AG09309 (cell line): Measurements from ENCODE around the gene GABARAP.

Experiments used
- DNase-seq: peaks from one replicate; pipeline ENCODE4 v3.0.0-alpha.2; 2010; ENCODE audit warnings: low read depth
- H3K4me3 ChIP-seq: 2 replicates; pipeline ENCODE4 v1.5.1; 2011; ENCODE audit warnings: mild to moderate bottlenecking, low read depth, low read length, moderate library complexity; ENCODE audit not compliant: control insufficient read depth
- TF ChIP-seq, protein P1 (sequence below): IDR thresholded peaks from 2 replicates; pipeline ENCODE4 v1.5.1; 2011; ENCODE audit warnings: mild to moderate bottlenecking, low read depth, low read length, inconsistent platforms; ENCODE audit not compliant: insufficient read depth, control insufficient read depth; ENCODE audit errors: missing control alignments

The GABARAP gene

GRCh38 chr17:7283471-7284216 lies 41.4 kb upstream of the GABARAP start:
- no peak overlapping the region for H3K4me3 ChIP-seq

DNA sequence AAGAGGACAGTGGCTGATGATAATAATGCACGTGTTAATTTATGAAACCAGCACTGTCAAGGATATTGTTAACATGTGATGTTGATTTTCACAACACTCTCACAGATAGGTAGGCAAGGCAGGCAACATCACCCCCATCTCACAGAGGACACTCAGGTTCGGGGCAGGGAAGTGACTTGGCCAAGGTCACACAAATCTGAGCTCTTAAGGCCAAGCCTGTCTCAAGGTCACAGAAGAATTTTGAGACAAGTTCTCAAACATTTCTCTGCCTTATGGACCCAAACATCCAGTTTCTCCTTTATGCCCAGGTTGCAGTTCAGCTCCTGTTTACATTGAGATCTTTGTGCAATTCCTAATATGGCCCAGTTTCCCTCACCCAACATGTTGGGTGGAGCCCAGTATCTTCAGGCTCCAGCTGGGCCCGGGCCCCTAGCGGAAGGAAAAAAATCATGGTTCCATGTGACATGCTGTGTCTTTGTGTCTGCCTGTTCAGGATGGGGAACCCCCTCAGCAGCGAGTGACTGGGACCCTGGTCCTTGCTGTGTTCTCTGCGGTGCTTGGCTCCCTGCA lies 40.6 kb upstream of the GABARAP start:
- TF ChIP-seq, protein P1, sequence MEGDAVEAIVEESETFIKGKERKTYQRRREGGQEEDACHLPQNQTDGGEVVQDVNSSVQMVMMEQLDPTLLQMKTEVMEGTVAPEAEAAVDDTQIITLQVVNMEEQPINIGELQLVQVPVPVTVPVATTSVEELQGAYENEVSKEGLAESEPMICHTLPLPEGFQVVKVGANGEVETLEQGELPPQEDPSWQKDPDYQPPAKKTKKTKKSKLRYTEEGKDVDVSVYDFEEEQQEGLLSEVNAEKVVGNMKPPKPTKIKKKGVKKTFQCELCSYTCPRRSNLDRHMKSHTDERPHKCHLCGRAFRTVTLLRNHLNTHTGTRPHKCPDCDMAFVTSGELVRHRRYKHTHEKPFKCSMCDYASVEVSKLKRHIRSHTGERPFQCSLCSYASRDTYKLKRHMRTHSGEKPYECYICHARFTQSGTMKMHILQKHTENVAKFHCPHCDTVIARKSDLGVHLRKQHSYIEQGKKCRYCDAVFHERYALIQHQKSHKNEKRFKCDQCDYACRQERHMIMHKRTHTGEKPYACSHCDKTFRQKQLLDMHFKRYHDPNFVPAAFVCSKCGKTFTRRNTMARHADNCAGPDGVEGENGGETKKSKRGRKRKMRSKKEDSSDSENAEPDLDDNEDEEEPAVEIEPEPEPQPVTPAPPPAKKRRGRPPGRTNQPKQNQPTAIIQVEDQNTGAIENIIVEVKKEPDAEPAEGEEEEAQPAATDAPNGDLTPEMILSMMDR, result no peak
- H3K4me3 ChIP-seq, result no peak overlapping the region
- DNase-seq, result no peak

More at GRCh38 chr17:7283471-7284216, 41.4 kb upstream of the GABARAP start:
- TF ChIP-seq, protein P1, result no peak
- DNase-seq, result no peak

DNA sequence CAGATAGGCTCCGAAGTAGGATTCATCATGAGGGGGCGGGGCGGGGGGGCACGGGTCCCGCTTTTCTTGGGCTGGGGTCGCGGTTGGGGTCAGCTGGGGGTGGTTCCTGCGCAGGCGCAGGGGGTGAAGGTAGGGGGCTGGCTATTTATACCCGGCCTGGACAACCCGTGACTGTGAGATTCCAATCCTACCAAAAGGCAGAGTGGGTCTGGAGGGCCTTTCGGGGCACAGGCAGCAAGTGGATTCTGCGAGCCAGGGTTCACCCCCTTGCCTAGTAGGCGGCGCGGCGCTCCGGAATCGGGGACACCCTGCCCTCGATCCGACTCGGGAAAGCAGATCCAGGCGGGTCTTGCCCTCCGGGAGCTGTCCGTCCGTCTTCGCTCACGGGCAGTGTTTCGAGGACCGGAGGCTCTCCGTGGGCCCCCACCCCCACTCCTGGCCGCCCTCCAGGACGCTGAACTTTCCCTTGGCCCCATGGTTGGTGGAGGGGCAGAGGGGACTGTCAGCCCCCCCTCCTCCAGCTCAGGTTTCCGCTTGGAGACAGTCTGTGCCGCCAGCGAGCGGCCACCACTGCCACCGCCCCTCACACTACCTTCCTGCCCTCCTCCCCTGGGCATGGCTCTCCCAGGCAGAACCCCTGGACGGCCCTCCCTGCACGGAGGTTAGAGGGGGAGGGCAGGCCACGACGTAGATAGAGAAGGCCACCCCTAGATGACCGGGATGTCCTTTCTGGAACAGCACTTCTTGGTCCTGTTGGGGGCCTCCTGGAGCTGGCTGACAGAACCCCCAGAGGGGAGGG lies 39.9 kb upstream of the GABARAP start:
- peak overlapping the region; percentile 55 for H3K4me3 ChIP-seq
- no peak for DNase-seq

GRCh38 chr17:7281074-7281952 lies 39.1 kb upstream of the GABARAP start, which contains the start of gene SLC2A4:
SLC2A4 (plus strand) TSS chr17:7281718; CDS start chr17:7281935, 217 bp downstream.
- H3K4me3 ChIP-seq, result peak within 1 kb of the TSS; percentile 55
- peak; percentile 56 for DNase-seq
- TF ChIP-seq, protein P1, result no peak

More for the DNA sequence above, 39.9 kb upstream of the GABARAP start:
- TF ChIP-seq, protein P1, result no peak

- peak; percentile 17 for DNase-seq
- H3K4me3 ChIP-seq, result peak overlapping the region; percentile 55
- TF ChIP-seq, protein P1, result peak; percentile 91
Observed at GRCh38 chr17:7280519-7281073, 38.3 kb upstream of the GABARAP start.
